ENCODE data around the gene IRS2. TPM values are rescaled to one million over a fixed set of nuclear protein-coding genes. Genes with fewer than 3 reads are reported as not detected.

IRS2 gene
- total and polyA plus RNA-seq, 4 donors: 4.0 to 9.1 (median 6.7) TPM

- Histone ChIP-seq H3K9ac (ENCODE audit: low read depth in 1 of 2, low read length in 2 of 2) (peak overlapping the region; percentile 14 to 68), H3K36me3 (ENCODE audit: control insufficient read depth in 4 of 4, insufficient read depth in 3 of 4, low read depth in 1 of 4, low read length in 3 of 4) (peaks cover 2 to 11% (median 2%) of the 10 kb centered on the region in 4 donors), H3K4me3 (ENCODE audit: low read depth in 1 of 3, low read length in 3 of 3) (peak overlapping the region; percentile 57 to 90 (median 76)), H3K27me3 (ENCODE audit: control insufficient read depth in 4 of 4, insufficient read depth in 4 of 4, low read length in 3 of 4) (no peaks in the 10 kb centered on the region), H3K4me1 (ENCODE audit: control insufficient read depth in 4 of 4, insufficient read depth in 4 of 4, low read length in 3 of 4) (peaks cover 17 to 41% (median 29%) of the 10 kb centered on the region in 4 donors), H3K27ac (ENCODE audit: low read depth in 1 of 2, low read length in 2 of 2) (peak overlapping the region; percentile 90 to 93), H3K9me3 (ENCODE audit: control insufficient read depth in 4 of 4, low read length in 3 of 4) (no peaks in the 10 kb centered on the region)
- TF ChIP-seq RAD21 (IDR thresholded peaks at IDR 0.05) (peak in 1 of 2 donors; percentile 10), NR2F2 (IDR thresholded peaks at IDR 0.05) (no peak)
- peak; percentile 59 for DNase-seq (ENCODE audit: low spot score)
- WGBS: 1% methylated on average over 86 of the region's 86 CpGs
Observed at GRCh38 chr13:109787135-109787954, 962 bp upstream of the IRS2 start.

- 2% methylated on average over 88 of the region's 88 CpGs for WGBS
- Histone ChIP-seq H3K27ac (ENCODE audit: low read depth in 1 of 2, low read length in 2 of 2) (peak overlapping the region; percentile 89 to 97), H3K9ac (ENCODE audit: low read depth in 1 of 2, low read length in 2 of 2) (peak overlapping the region in 1 of 2 donors; percentile 43), H3K4me1 (ENCODE audit: control insufficient read depth in 4 of 4, insufficient read depth in 4 of 4, low read length in 3 of 4) (peaks cover 14 to 48% (median 30%) of the 10 kb centered on the region in 4 donors), H3K4me3 (ENCODE audit: low read depth in 1 of 3, low read length in 3 of 3) (peak overlapping the region; percentile 76 to 93 (median 78)), H3K36me3 (ENCODE audit: control insufficient read depth in 4 of 4, insufficient read depth in 3 of 4, low read depth in 1 of 4, low read length in 3 of 4) (peaks cover 2 to 11% (median 5%) of the 10 kb centered on the region in 4 donors), H3K9me3 (ENCODE audit: control insufficient read depth in 4 of 4, low read length in 3 of 4) (no peaks in the 10 kb centered on the region), H3K27me3 (ENCODE audit: control insufficient read depth in 4 of 4, insufficient read depth in 4 of 4, low read length in 3 of 4) (no peaks in the 10 kb centered on the region)
- TF ChIP-seq FOXA1 (IDR thresholded peaks at IDR 0.05) (no peak), REST (IDR thresholded peaks at IDR 0.05) (no peak), FOXA2 (IDR thresholded peaks at IDR 0.05) (no peak), SP1 (IDR thresholded peaks at IDR 0.05) (no peak), CTCF (IDR thresholded peaks at IDR 0.05; ENCODE audit: low read depth, low read length, missing input control) (no peak), ZBTB33 (IDR thresholded peaks at IDR 0.05) (no peak), MAX (IDR thresholded peaks at IDR 0.05) (no peak), RXRA (IDR thresholded peaks at IDR 0.05) (no peak), TAF1 (conservative IDR thresholded peaks at IDR 0.05) (no peak), YY1 (IDR thresholded peaks at IDR 0.05) (no peak), HNF4A (conservative IDR thresholded peaks at IDR 0.05) (no peak), EGR1 (IDR thresholded peaks at IDR 0.05; ENCODE audit: low read depth in 2 of 2) (no peak), JUND (IDR thresholded peaks at IDR 0.05) (no peak), ATF3 (IDR thresholded peaks at IDR 0.05) (no peak), NR2F2 (IDR thresholded peaks at IDR 0.05) (no peak), GABPA (IDR thresholded peaks at IDR 0.05 in 1 of 2, conservative IDR thresholded peaks at IDR 0.05 in 1 of 2) (no peak), RAD21 (IDR thresholded peaks at IDR 0.05) (no peak), HNF4G (IDR thresholded peaks at IDR 0.05) (no peak)
- no peak for DNase-seq (ENCODE audit: low spot score)
Observed at GRCh38 chr13:109785892-109786450, 412 bp downstream of the IRS2 start.
